Keratinocyte (primary cell): ENCODE data around the gene DCP1B. TPM values are rescaled to one million over a fixed set of nuclear protein-coding genes. Genes with fewer than 3 reads are reported as not detected.

ENCODE experiments used
- DNase-seq: peaks from one replicate; pipeline ENCODE4 v3.0.0-alpha.2; 2011; ENCODE audit warnings: low read depth, missing footprints, low spot score
- FAIRE-seq: peaks from 2 replicates; lab custom pipeline; 2011; peaks lifted over from hg19 to GRCh38; lab: Jason Lieb, UNC
- H2AFZ ChIP-seq: 2 replicates; pipeline ENCODE4 v1.6.0; 2012; ENCODE audit warnings: low read length, control low read depth, inconsistent platforms; ENCODE audit not compliant: control insufficient read depth
- H3K27ac ChIP-seq: 2 replicates; pipeline ENCODE4 v1.5.1; 2011; ENCODE audit warnings: low read length; ENCODE audit not compliant: control insufficient read depth, insufficient read depth
- H3K27me3 ChIP-seq: 3 replicates; pipeline ENCODE4 v1.6.0; 2011; ENCODE audit warnings: low read length; ENCODE audit not compliant: control insufficient read depth, insufficient read depth; ENCODE audit errors: extremely low read depth
- H3K36me3 ChIP-seq, 2 experiments: 2 replicates in 1 of 2; 3 replicates in 1 of 2; pipeline ENCODE4 v1.5.1; 2011; ENCODE audit warnings: low read length in 2 of 2, mild to moderate bottlenecking in 1 of 2; ENCODE audit not compliant: control insufficient read depth in 2 of 2, insufficient read depth in 2 of 2; ENCODE audit errors: extremely low read depth in 1 of 2
- H3K4me1 ChIP-seq: 3 replicates; pipeline ENCODE4 v1.5.1; 2011; ENCODE audit warnings: low read length; ENCODE audit not compliant: control insufficient read depth, insufficient read depth; ENCODE audit errors: extremely low read depth
- H3K4me2 ChIP-seq: 3 replicates; pipeline ENCODE4 v1.6.0; 2011; ENCODE audit warnings: low read depth, low read length; ENCODE audit not compliant: control insufficient read depth, insufficient read depth; ENCODE audit errors: extremely low read depth
- H3K4me3 ChIP-seq, 3 experiments: fragments of 200-600 bp in 1 of 3; sonication (generic) in 1 of 3; 2 replicates in 2 of 3; 3 replicates in 1 of 3; pipeline ENCODE4 v1.5.1; 2011 to 2016; ENCODE audit warnings: low read length in 3 of 3, mild to moderate bottlenecking in 3 of 3, control low read depth in 2 of 3, inconsistent platforms in 1 of 3, low read depth in 1 of 3, mixed read lengths in 1 of 3, mixed run types in 1 of 3, moderate library complexity in 1 of 3; ENCODE audit not compliant: control insufficient read depth in 2 of 3, insufficient read depth in 2 of 3; ENCODE audit errors: extremely low read depth in 1 of 3
- H3K79me2 ChIP-seq: 2 replicates; pipeline ENCODE4 v1.6.0; 2012; ENCODE audit warnings: low read length; ENCODE audit not compliant: control insufficient read depth, insufficient read depth
- H3K9ac ChIP-seq: 3 replicates; pipeline ENCODE4 v1.6.0; 2011; ENCODE audit warnings: low read length; ENCODE audit not compliant: control insufficient read depth, insufficient read depth; ENCODE audit errors: extremely low read depth
- H3K9me1 ChIP-seq: 3 replicates; pipeline ENCODE4 v1.6.0; 2011; ENCODE audit warnings: low read length; ENCODE audit not compliant: control insufficient read depth, insufficient read depth; ENCODE audit errors: extremely low read depth
- H3K9me3 ChIP-seq: 2 replicates; pipeline ENCODE4 v1.5.1; 2012; ENCODE audit warnings: low read depth, low read length; ENCODE audit not compliant: control insufficient read depth
- H4K20me1 ChIP-seq: 3 replicates; pipeline ENCODE4 v1.6.0; 2011; ENCODE audit warnings: low read length; ENCODE audit not compliant: control insufficient read depth, insufficient read depth; ENCODE audit errors: extremely low read depth
- CTCF ChIP-seq, 3 experiments: IDR thresholded peaks in 1 of 3; conservative IDR thresholded peaks in 1 of 3; optimal IDR thresholded peaks in 1 of 3; 2 replicates in 2 of 3; 3 replicates in 1 of 3; pipeline versions ENCODE3 to v1.5.1; 2011; ENCODE audit warnings: low read length in 3 of 3, mild to moderate bottlenecking in 3 of 3, moderate library complexity in 2 of 3, control low read depth in 1 of 3, inconsistent platforms in 1 of 3; ENCODE audit not compliant: insufficient read depth in 2 of 3; ENCODE audit errors: extremely low read depth in 1 of 3
- EZH2 ChIP-seq: IDR thresholded peaks from one replicate; pipeline ENCODE4 v1.6.1; 2012; ENCODE audit warnings: inconsistent platforms, mild to moderate bottlenecking, low read length, moderate library complexity
- dilution Hi-C: fragments of 300-500 bp; cut with MboI; formaldehyde crosslinking; loops from one replicate; pipeline ENCODE4 v1.7.0; 2020; ENCODE audit warnings: low sequenced_read_pairs; ENCODE audit not compliant: extremely low pct_ligation_motif_present
- polyA plus RNA-seq, 5 experiments: library from polyadenylated mRNA; depleted of rRNA in 3 of 5; stranded (reverse) in 3 of 5; stranded (forward) in 1 of 5; unstranded in 1 of 5; fragments of >200 nt; gene quantifications; 1 replicate in 1 of 5; 2 replicates in 3 of 5; 3 replicates in 1 of 5; pipeline versions ENCODE4 v1.2.1 to v1.2.3, GENCODE V29; 2011 to 2012; ENCODE audit warnings: missing spikeins in 2 of 5, low read depth in 1 of 5, low replicate concordance in 1 of 5

Gene DCP1B
- polyA plus RNA-seq, 1 donor (not counting 4 experiments of a cell fraction or from before 2014, with no cell fraction given): 9.7 TPM

- no peak for DNase-seq
- TF ChIP-seq EZH2: no peak
- no peak for TF ChIP-seq CTCF (optimal IDR thresholded peaks at IDR 0.05 in 1 of 3, IDR thresholded peaks at IDR 0.05 in 1 of 3, conservative IDR thresholded peaks at IDR 0.05 in 1 of 3; ENCODE audit: extremely low read depth in 1 of 3, insufficient read depth in 2 of 3, low read length in 3 of 3)
- Histone ChIP-seq H3K9ac (no peak overlapping the region), H3K9me3 (no peaks in the 10 kb centered on the region), H3K79me2 (no peaks in the 10 kb centered on the region), H3K36me3 (no peaks in the 10 kb centered on the region), H3K27me3 (peaks cover 19% of the 10 kb centered on the region), H3K4me2 (no peak overlapping the region), H3K27ac (no peak overlapping the region), H4K20me1 (no peaks in the 10 kb centered on the region), H3K4me3 (no peak overlapping the region), H3K4me1 (no peaks in the 10 kb centered on the region), H2AFZ (no peak overlapping the region), H3K9me1 (no peaks in the 10 kb centered on the region)
- FAIRE-seq: no peak
- dilution Hi-C loops: no loop called here
These were observed 77.1 kb downstream of the DCP1B start for GRCh38 chr12:1927051-1927680.

GRCh38 chr12:1926251-1926657 is 78.0 kb downstream of the DCP1B start:
- Histone ChIP-seq H2AFZ (no peak overlapping the region), H3K36me3 (no peaks in the 10 kb centered on the region), H3K9me1 (no peaks in the 10 kb centered on the region), H4K20me1 (no peaks in the 10 kb centered on the region), H3K4me1 (no peaks in the 10 kb centered on the region), H3K27me3 (peaks cover 19% of the 10 kb centered on the region), H3K9ac (no peak overlapping the region), H3K4me2 (no peak overlapping the region), H3K4me3 (no peak overlapping the region), H3K9me3 (no peaks in the 10 kb centered on the region), H3K27ac (no peak overlapping the region), H3K79me2 (no peaks in the 10 kb centered on the region)
- no peak for FAIRE-seq
- dilution Hi-C loops: no loop called here
- DNase-seq: no peak
- TF ChIP-seq EZH2 (no peak), CTCF (optimal IDR thresholded peaks at IDR 0.05 in 1 of 3, IDR thresholded peaks at IDR 0.05 in 1 of 3, conservative IDR thresholded peaks at IDR 0.05 in 1 of 3; ENCODE audit: extremely low read depth in 1 of 3, insufficient read depth in 2 of 3, low read length in 3 of 3) (no peak)
